Measurements from ENCODE around the gene HAUS7. TPM values are rescaled to one million over a fixed set of nuclear protein-coding genes. Genes with fewer than 3 reads are reported as not detected.

Gene HAUS7
- polyA plus RNA-seq, 1 donor (not counting 4 experiments of a cell fraction or from before 2014, with no cell fraction given) = 13.8 TPM

- no peaks in the 10 kb centered on the region for H4K20me1 ChIP-seq (ENCODE audit: control insufficient read depth, extremely low read depth, insufficient read depth, low read length)
- H3K9me3 ChIP-seq (ENCODE audit: control insufficient read depth, low read depth, low read length) = no peaks in the 10 kb centered on the region
- no peaks in the 10 kb centered on the region for H3K27me3 ChIP-seq (ENCODE audit: control insufficient read depth, extremely low read depth, insufficient read depth, low read length)
- H3K9me1 ChIP-seq (ENCODE audit: control insufficient read depth, extremely low read depth, insufficient read depth, low read length) = no peaks in the 10 kb centered on the region
- no peaks in the 10 kb centered on the region for H3K79me2 ChIP-seq (ENCODE audit: control insufficient read depth, insufficient read depth, low read length)
- DNase-seq (ENCODE audit: low read depth, low spot score) (no peak), FAIRE-seq (no peak)
- peaks cover 10% of the 10 kb centered on the region for H3K4me1 ChIP-seq (ENCODE audit: control insufficient read depth, extremely low read depth, insufficient read depth, low read length)
- H3K9ac ChIP-seq (ENCODE audit: control insufficient read depth, extremely low read depth, insufficient read depth, low read length) = no peak overlapping the region
- no peaks in the 10 kb centered on the region for H3K36me3 ChIP-seq (ENCODE audit: control insufficient read depth in 2 of 2, extremely low read depth in 1 of 2, insufficient read depth in 2 of 2, low read length in 2 of 2)
- no peak overlapping the region for H3K4me2 ChIP-seq (ENCODE audit: control insufficient read depth, extremely low read depth, insufficient read depth, low read depth, low read length)
- H2AFZ ChIP-seq (ENCODE audit: control insufficient read depth, low read length) = no peak overlapping the region
- dilution Hi-C loops (cut with MboI; ENCODE audit: extremely low pct_ligation_motif_present, low sequenced_read_pairs) = no loop called here
- H3K4me3 ChIP-seq (ENCODE audit: control insufficient read depth in 2 of 3, extremely low read depth in 1 of 3, insufficient read depth in 2 of 3, low read depth in 1 of 3, low read length in 3 of 3) = no peak overlapping the region
- H3K27ac ChIP-seq (ENCODE audit: control insufficient read depth, insufficient read depth, low read length) = no peak overlapping the region
- no peak for TF ChIP-seq EZH2 (IDR thresholded peaks at IDR 0.05; ENCODE audit: low read length)
- TF ChIP-seq, protein P1, sequence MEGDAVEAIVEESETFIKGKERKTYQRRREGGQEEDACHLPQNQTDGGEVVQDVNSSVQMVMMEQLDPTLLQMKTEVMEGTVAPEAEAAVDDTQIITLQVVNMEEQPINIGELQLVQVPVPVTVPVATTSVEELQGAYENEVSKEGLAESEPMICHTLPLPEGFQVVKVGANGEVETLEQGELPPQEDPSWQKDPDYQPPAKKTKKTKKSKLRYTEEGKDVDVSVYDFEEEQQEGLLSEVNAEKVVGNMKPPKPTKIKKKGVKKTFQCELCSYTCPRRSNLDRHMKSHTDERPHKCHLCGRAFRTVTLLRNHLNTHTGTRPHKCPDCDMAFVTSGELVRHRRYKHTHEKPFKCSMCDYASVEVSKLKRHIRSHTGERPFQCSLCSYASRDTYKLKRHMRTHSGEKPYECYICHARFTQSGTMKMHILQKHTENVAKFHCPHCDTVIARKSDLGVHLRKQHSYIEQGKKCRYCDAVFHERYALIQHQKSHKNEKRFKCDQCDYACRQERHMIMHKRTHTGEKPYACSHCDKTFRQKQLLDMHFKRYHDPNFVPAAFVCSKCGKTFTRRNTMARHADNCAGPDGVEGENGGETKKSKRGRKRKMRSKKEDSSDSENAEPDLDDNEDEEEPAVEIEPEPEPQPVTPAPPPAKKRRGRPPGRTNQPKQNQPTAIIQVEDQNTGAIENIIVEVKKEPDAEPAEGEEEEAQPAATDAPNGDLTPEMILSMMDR (optimal IDR thresholded peaks at IDR 0.05 in 1 of 3, IDR thresholded peaks at IDR 0.05 in 1 of 3, conservative IDR thresholded peaks at IDR 0.05 in 1 of 3; ENCODE audit: extremely low read depth in 1 of 3, insufficient read depth in 2 of 3, low read length in 3 of 3) = no peak
These were observed 25.1 kb downstream of the HAUS7 start for GRCh38 chrX:153445106-153445855.

DNA sequence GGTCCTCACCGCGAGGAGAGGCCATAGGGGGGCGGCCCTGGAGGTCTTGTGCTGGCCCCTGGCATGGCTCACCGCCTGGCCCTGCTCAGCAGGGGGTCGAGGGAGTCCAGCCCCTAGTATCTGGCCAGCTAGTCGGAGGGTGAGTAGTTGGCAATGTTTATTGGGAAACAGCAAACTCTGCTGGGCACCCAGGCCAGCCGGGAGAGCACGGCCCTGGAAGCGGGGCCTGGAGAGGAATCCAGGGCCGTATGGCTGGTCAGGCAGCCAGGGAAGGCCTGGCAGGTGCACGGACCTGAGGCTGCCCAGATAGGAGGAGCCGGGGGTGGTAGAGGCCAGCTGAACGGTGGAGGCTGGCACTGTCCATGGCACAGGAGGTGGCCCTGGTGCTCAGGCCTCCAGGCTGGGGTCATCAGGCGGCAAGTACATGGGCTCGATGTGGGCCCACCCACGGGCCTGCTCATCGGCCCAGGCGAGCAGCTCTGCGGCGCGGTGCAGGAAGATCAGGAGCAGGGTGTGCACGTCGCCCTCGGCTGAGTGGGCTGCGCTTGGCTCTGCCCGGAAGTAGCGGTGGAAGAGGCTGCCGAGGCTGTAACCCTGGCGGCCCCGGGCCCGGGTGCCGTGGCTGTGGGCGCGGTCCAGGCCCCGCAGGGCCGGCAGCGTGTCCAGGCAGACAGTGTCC, 25.9 kb downstream of the HAUS7 start:
- dilution Hi-C loops (cut with MboI; ENCODE audit: extremely low pct_ligation_motif_present, low sequenced_read_pairs) = no loop called here
- DNase-seq (ENCODE audit: low read depth, low spot score) = no peak
- Histone ChIP-seq H3K4me3 (ENCODE audit: control insufficient read depth in 2 of 3, extremely low read depth in 1 of 3, insufficient read depth in 2 of 3, low read depth in 1 of 3, low read length in 3 of 3) (no peak overlapping the region), H3K79me2 (ENCODE audit: control insufficient read depth, insufficient read depth, low read length) (no peaks in the 10 kb centered on the region), H4K20me1 (ENCODE audit: control insufficient read depth, extremely low read depth, insufficient read depth, low read length) (no peaks in the 10 kb centered on the region), H3K4me1 (ENCODE audit: control insufficient read depth, extremely low read depth, insufficient read depth, low read length) (peaks cover 10% of the 10 kb centered on the region), H3K9me1 (ENCODE audit: control insufficient read depth, extremely low read depth, insufficient read depth, low read length) (no peaks in the 10 kb centered on the region), H3K4me2 (ENCODE audit: control insufficient read depth, extremely low read depth, insufficient read depth, low read depth, low read length) (no peak overlapping the region), H3K27ac (ENCODE audit: control insufficient read depth, insufficient read depth, low read length) (no peak overlapping the region), H3K27me3 (ENCODE audit: control insufficient read depth, extremely low read depth, insufficient read depth, low read length) (no peaks in the 10 kb centered on the region), H3K36me3 (ENCODE audit: control insufficient read depth in 2 of 2, extremely low read depth in 1 of 2, insufficient read depth in 2 of 2, low read length in 2 of 2) (no peaks in the 10 kb centered on the region), H3K9ac (ENCODE audit: control insufficient read depth, extremely low read depth, insufficient read depth, low read length) (no peak overlapping the region), H3K9me3 (ENCODE audit: control insufficient read depth, low read depth, low read length) (no peaks in the 10 kb centered on the region), H2AFZ (ENCODE audit: control insufficient read depth, low read length) (no peak overlapping the region)
- TF ChIP-seq EZH2 (IDR thresholded peaks at IDR 0.05; ENCODE audit: low read length) = no peak
- TF ChIP-seq, protein P1 (optimal IDR thresholded peaks at IDR 0.05 in 1 of 3, IDR thresholded peaks at IDR 0.05 in 1 of 3, conservative IDR thresholded peaks at IDR 0.05 in 1 of 3; ENCODE audit: extremely low read depth in 1 of 3, insufficient read depth in 2 of 3, low read length in 3 of 3) = no peak
- no peak for FAIRE-seq

All from keratinocyte (primary cell).